HG02938 (cell line): ENCODE results near the gene RNF44.
"Not testable (repeated sequence)": the region's sequence is repeated elsewhere in the genome, so short reads cannot be mapped to it uniquely, and the experiment has no call there.

Source experiments
- ATAC-seq: cut with Tn5 transposase; IDR thresholded peaks from one replicate; pipeline ENCODE4 v1.9.1; 2021; ENCODE audit warnings: mild to moderate bottlenecking, moderate library complexity; ENCODE audit not compliant: unreplicated experiment

Gene RNF44

GRCh38 chr5:176553260-176554085, 16.3 kb upstream of the RNF44 start:
- no peak for ATAC-seq

DNA sequence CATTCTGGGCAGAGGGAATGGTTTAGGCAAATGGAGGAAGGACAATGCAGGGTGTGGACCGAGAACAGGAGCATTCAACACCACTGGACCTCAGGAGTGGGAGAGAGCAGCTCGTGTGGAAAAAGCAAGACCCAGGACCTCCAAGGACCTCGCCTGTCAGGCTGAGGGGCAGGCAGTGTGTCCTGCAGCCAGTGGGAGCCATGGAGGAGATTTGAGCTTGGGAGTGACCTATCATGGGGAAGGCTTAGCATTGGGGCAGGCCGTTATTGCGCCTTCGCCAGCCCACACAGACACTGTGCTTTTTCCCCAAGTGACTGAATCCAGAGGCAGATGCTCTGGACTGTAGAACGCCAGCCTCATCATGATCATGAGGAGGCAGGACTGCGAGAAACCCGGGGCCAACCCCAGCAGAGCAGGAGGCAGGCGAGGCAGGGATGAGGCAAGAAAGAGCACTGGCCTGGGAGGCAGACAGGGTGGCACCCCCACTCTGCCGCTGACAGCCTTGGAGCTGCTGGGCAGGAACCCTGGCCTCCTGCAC, 15.2 kb upstream of the RNF44 start:
- no peak for ATAC-seq

DNA sequence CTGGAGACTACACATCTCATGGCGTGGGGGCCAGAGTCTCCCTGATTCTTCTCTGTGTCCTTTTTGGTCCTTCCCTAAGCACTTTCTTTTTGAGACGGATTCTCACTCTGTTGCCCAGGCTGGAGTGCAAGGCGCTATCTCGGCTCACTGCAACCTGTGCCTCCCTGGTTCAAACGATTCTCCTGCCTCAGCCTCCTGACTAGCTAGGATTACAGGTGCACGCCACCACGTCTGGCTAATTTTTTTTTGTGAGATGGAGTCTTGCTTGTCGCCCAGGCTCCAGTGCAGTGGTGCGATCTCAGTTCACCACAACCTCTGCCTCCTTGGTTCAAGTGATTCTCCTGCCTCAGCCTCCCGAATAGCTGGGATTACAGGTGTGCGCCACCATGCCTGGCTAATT, 13.7 kb upstream of the RNF44 start:
- not testable (repeated sequence) for ATAC-seq

- ATAC-seq, result no peak
Measured at GRCh38 chr5:176550275-176550831, 13.2 kb upstream of the RNF44 start.

- ATAC-seq, result no peak
Measured at GRCh38 chr5:176549871-176550270, 12.7 kb upstream of the RNF44 start.

DNA sequence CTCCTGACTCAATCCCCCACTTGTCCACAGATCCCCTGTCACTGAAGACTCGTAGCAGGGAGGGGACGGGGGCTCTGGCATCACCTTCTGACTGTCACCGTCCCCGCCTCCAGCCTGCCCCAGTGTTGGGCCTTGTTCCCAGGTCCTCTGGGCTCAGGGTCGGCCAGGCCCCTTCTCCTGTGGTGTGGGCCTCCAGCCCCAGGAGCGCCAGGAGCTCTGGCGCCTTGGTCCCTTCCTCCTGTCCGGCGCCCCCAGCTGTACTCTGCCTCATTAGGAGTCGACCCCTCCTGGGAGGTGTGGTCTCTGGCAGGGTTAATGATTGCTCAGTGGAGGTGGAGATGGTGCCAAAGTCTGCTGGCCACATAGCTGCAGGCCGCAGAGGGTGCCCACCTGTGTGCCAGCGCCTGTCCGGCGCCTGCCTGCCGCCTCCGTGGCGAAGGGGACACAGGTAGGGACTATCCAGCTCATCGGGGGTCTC, 11.8 kb upstream of the RNF44 start, which contains the start of gene CDHR2:
Gene CDHR2 (plus strand): TSS at position 376 of the 478 bp plus-strand sequence. CDS start 16,011 bp downstream, outside the sequence.
- ATAC-seq, result no peak

DNA sequence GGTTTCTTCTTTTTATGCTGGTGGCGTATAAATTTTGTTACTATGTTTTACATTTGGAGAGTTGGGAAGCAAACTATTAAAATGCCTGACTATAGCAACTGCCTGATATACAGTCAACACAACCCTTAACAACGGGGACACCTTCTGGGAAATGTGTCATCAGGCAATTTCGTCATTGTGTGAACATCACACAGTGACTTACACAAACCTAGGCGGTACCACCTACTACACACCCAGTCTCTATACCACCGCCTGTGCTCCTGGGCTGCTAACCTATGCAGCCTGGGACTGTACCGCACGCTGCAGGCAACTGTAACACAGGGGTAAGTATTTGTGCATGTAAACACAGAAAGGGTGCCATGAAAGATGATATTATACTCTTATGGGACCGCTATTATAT, 10.6 kb upstream of the RNF44 start:
- ATAC-seq, result no peak

GRCh38 chr5:176545737-176546509, 8.7 kb upstream of the RNF44 start:
- ATAC-seq, result no peak

- no peak for ATAC-seq
Measured at GRCh38 chr5:176545388-176545736, 8.2 kb upstream of the RNF44 start.

DNA sequence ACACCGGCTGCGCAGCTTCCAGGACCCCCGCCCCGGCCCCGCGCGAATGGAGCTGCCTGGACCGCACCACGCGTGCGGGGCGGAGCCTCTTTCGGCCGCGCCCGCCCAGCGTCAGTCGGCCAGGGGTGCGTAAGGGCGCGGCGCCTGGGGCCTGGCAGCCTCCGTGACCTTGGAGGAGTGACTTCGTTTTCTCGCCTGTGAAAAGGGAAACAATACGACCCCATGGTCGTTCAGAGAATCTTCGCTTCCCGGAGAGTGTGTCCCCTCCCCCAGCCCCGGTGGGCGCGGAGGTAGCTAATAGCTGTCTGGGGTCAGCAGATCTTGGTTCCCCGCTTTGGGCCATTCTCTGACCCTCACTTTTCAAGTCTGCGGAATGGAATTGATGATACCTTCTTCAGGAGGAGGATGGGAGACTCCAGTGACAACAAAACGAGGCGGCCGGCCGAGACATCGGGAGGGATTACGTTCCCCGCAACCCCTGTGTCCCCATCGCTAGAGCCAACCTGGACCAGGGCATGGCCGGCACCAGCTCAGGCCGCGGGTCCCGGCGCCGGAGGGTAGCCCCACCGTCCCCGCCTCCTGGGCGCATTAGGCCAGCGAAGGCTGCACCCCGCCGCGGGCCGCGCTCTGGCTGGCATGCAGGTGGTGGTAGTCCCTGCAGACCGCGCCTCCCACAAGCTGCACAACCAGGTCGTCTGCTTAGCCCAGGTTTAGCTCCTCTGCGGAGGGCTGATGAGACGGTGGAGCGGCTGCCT, 6.4 kb upstream of the RNF44 start:
- peak; percentile 69 for ATAC-seq

DNA sequence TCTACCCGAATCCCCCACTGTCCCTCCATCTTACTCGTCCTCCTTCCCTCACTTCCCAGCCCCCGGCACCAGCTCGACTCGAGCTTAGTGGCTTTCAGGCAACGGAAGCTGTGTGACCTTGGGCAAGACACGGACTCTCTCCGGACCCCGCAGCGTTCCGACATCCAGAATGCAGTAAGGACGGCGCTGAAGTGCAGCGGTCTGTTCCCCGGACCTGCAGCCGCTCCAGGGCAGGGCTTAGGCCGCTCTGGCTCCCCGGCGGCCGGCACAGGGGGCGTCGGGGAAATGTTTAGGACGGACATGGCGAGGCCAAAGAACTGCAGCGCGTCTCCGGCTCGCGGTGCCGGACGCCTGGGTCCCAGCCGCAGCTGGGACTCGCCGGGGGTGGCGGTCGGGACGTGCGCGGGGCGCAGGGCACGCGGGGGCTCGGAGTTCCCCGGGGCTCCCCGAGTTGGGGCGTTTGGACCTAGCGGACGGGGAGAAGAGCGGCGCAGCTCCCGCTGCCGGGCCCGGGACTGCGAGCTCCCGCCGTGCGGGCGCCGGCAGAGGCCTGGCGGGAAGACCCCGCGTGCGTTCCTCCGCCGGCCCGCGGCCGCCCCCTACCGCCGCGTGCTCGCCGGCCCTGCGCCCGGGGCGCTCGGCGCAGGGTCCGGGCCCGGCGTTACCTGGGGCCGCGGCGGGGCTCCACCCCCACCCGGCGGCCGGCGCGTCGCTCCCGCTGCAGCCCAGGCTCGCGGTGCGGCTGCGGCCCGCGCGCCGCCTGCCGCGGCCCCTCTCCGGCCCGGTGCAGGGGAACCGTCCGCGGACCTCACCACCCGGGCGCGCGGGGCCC, 5.6 kb upstream of the RNF44 start:
- peak; percentile 14 for ATAC-seq

DNA sequence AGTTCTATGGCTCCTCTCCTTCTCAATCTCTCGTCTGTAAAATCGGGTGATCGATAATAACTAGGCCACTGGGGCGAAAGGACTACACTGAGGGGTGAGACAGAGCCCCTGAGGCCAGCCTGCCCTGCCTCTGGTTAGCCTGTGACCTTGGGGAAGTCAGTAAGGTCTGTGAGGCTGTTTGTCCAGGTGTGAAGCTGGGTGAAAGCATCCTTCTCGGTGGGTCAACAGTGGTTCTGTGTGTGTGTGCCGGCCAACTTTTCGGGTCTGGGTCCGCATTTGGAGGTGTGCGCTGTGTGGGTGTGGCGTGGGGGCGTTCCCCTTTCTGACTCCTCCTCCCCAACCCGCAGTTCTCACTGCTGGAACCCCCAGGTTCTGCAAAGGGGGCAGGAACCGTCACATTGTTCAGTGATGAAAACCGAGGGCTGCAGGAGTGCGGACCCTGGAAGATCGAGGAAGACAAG, 5.0 kb upstream of the RNF44 start:
- no peak for ATAC-seq

DNA sequence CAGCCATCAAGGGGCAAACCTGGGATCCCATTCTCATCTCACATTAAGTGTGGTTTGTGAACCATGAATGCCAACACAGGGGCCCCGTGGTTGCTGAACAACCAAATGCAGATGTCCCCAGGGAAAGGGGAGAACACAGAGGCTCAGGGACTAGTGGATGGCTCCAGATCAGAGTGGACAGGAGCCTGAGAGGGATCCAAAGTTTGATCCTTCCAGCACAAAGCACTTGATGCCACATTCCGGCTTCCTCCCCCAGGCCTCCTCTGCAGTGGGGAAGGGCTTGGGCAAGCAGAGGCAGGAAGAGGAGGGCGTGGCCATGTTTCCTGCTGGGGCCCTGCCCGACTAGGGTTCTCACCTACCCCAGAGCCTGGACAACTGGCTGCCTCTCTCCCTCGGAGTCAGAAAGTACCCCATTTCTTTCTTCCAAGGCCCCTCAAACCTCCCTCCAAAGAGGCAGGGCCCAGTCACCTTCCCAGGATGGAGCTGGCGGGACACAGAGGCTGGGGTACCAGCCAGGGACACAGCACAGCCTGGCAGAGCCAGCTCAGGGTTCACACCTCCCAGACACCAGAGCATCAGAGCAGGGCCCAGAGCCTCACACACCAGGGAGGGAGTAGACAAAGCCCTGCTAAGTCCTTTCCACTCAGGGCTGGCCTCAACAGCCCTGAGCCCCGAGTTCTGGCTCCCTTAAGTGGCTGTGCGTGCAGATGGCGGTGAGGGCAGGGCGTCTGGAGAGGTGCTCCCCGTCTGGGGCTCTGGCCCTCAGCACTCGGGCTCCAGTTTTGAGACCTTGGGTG, 4.3 kb upstream of the RNF44 start:
- no peak for ATAC-seq

DNA sequence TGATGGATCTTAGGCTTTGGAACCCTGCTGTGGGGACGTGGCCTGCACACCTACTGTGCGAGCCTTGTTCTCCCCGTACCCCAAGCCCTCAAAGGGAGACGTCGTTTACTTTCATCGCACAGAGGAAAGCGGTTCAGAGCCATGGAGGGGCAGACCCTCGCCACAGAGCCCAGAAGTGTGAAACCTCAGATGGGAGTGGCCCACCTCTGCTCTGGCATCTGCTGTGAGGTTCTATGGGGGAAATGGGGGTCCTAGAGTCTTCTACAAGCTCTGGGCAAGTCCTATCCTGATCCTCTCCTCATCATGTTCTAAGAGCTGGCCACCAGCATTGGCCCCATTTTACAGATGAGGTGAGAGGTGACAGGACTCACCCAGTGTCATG, 3.7 kb upstream of the RNF44 start:
- no peak for ATAC-seq

DNA sequence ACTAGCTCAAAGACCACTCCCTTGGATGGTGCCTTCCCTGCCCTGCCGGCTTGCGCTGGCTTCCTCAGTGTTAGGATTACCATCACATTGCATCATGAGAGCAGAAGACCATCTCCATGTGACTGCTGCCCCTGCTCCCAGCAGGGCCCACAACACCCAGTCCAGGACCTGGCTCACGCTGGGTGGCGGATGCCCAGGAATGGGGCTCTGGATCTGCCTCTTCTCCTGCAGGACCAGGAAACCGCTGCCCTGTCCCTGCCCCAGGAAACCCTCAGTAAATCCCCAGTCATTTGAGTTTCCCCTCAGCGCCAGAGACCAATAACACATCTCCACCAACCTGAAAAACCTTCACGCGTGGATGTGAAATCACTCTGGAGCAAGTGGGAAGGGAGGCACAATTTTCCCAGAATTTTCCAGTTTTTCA, 3.3 kb upstream of the RNF44 start:
- no peak for ATAC-seq

DNA sequence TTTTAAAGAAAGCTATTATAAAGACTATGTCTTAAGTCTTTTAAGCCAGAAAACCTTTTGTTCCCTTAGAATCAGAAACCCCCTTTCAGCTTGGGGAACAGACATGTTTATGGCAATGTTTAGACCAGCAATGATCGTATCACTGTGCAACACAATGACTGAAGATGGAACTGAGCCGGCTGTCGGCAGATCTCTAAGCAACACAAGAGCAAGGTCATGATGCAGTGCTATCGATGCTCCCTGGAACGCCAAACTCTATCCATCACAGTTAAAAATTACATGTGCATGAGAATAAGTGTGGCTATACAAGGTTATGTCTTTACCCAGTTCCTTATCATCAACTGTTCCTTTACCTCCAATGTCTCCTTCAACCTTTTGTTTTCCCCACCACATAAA, 1.8 kb upstream of the RNF44 start:
- no peak for ATAC-seq

DNA sequence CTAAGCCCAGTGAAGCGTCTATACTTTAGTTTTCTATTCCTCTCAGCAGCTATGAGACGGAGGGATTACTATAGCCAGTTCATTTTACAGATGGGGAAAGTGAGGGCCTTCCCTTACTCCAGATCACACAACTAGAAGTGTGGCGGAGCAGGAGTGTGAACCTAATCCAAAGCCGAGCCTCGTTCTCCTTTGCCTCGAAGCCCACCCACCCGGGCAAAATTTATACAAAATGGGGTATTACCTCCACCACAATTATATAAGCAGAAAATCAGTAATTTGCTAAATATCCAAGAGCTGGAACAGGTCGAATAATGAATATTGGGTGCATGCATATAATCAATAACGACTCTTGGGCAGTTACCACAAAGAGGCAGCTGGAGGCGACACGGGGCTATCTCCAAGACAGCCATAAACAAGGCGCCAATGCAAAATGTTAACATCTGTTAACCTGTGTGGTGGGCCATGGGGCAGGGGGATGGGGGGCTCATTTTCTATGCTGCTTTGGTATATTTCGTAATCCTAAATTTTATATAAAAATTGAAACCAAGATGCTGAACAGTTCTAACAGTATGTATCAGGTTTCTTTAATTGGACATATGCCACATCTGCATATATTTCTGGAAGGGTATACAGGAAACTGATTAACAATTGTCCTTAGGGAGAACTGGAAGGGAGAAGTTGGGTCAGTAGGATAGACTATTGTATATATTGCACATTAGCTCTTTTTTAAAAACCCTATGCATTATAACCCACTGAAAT, 1.2 kb upstream of the RNF44 start:
- ATAC-seq, result no peak

DNA sequence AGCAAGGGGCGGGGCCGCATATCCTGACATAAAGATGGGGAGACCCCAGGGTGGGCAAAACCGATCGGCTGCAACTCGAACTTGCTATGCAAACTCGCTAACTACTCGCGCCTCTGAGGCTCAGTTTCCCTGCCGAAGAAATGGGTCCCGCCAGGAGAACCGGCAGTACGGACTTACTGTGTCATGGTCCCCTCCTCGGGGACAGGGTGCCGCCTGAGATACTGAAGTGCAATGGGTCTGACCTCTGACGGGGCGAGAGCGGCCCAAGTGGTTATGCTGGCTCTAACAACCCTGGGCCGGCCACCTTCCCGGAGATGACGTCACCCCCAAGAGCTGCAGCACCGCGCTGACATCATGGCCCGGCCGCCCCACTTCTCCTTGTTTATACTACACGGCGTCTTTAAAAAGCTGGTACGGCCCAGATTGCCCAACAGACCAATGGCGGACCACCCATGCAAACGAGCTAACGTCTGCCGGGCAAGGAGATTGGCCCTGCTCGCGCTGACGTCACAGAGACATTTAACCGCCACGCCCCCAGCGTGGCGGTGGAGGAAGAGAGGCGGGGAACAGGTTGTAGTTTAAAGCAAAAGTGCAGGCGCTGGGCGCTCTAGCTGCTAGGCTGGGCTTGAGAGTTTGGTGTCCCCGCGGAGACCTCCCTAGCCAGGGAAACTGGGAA, 490 bp upstream of the RNF44 start:
- peak; percentile 75 for ATAC-seq
